Panc1 (cell line): Measurements from ENCODE around the gene FSTL4. TPM values are rescaled to one million over a fixed set of nuclear protein-coding genes. Genes with fewer than 3 reads are reported as not detected.

Experiments used
- ATAC-seq: fragments of 200-7000 bp; cut with Tn5 transposase; 2 replicates; pipeline ENCODE4 v1.9.1; 2020; ENCODE audit warnings: mild to moderate bottlenecking, moderate library complexity
- BruUV-seq: library from RNA; stranded (reverse); fragments of 400-500 nt; replicated peaks from 2 replicates; lab custom pipeline; 2021; lab: Mats Ljungman, UMichigan
- CTCF ChIA-PET: fragments of 300-600 bp; sonication (Branson Sonifier 250); formaldehyde crosslinking; loops from one replicate; lab custom pipeline; 2022; ENCODE audit warnings: antibody characterized with exemption; lab: Charles Lee
- POLR2A ChIA-PET: fragments of 300-600 bp; sonication (Branson Sonifier 250); formaldehyde crosslinking; loops from one replicate; lab custom pipeline; 2022; ENCODE audit warnings: antibody characterized with exemption; lab: Charles Lee
- DNase-seq: peaks from one replicate; pipeline ENCODE4 v3.0.0-alpha.2; 2010; ENCODE audit warnings: low read depth, low spot score
- H3K27ac ChIP-seq: 2 replicates; pipeline ENCODE4 v1.5.1; 2011; ENCODE audit warnings: mild to moderate bottlenecking, low read length, inconsistent platforms
- H3K27me3 ChIP-seq: fragments of 200-500 bp; sonication (Bioruptor generic); 2 replicates; pipeline ENCODE4 v1.6.0; 2014; ENCODE audit warnings: low read length, inconsistent platforms; ENCODE audit not compliant: control insufficient read depth, insufficient read depth
- H3K36me3 ChIP-seq: fragments of 200-500 bp; sonication (Bioruptor generic); 2 replicates; pipeline ENCODE4 v1.5.1; 2014; ENCODE audit warnings: inconsistent platforms, mild to moderate bottlenecking, low read length, moderate library complexity; ENCODE audit not compliant: control insufficient read depth, insufficient read depth
- H3K4me1 ChIP-seq: 2 replicates; pipeline ENCODE4 v1.5.1; 2011; ENCODE audit warnings: inconsistent platforms, mild to moderate bottlenecking, low read length, moderate library complexity; ENCODE audit not compliant: control insufficient read depth, insufficient read depth
- H3K4me3 ChIP-seq, 2 experiments: 2 replicates each; pipeline ENCODE4 v1.5.1; 2011 to 2012; ENCODE audit warnings: low read depth in 2 of 2, low read length in 2 of 2, mild to moderate bottlenecking in 2 of 2, inconsistent platforms in 1 of 2, moderate library complexity in 1 of 2
- H3K9me3 ChIP-seq: fragments of 200-500 bp; sonication (Bioruptor generic); 2 replicates; pipeline ENCODE4 v1.5.1; 2014; ENCODE audit warnings: low read depth, mild to moderate bottlenecking, inconsistent platforms, low read length, moderate library complexity; ENCODE audit not compliant: control insufficient read depth, insufficient read depth
- POLR2AphosphoS5 ChIP-seq: IDR thresholded peaks from 2 replicates; pipeline ENCODE4 v1.6.1; 2012; ENCODE audit warnings: mild to moderate bottlenecking, low read depth, low read length, moderate library complexity
- SIN3A ChIP-seq: IDR thresholded peaks from 2 replicates; pipeline ENCODE4 v1.6.1; 2012; ENCODE audit warnings: low read depth, mild to moderate bottlenecking, low read length, moderate library complexity, borderline replicate concordance; ENCODE audit not compliant: insufficient read depth
- TCF7L2 ChIP-seq: IDR thresholded peaks from 2 replicates; pipeline ENCODE4 v1.6.1; 2011; ENCODE audit warnings: mild to moderate bottlenecking, low read depth, low read length, inconsistent platforms
- in situ Hi-C: cut with HindIII; loops from 2 replicates; pipeline ENCODE4 v1.10.0; 2016; ENCODE audit warnings: low sequenced_read_pairs, low pct_unique_long_range_greater_than_20kb
- intact Hi-C: fragments of 100-400 bp; cut with micrococcal nuclease; formaldehyde crosslinking; loops from one replicate; pipeline ENCODE4 v1.10.0; 2022; ENCODE audit not compliant: unreplicated experiment
- total RNA-seq: library from RNA; stranded (reverse); gene quantifications from one replicate; pipeline ENCODE4 v1.2.1, GENCODE V29; 2021; ENCODE audit not compliant: unreplicated experiment
- TF ChIP-seq, protein P1 (sequence below), 2 experiments: IDR thresholded peaks; 2 replicates each; pipeline ENCODE4 v1.6.1; 2011 to 2012; ENCODE audit warnings: low read depth in 2 of 2, control low read depth in 1 of 2, low read length in 1 of 2, mild to moderate bottlenecking in 1 of 2, moderate library complexity in 1 of 2; ENCODE audit not compliant: insufficient read depth in 1 of 2
- TF ChIP-seq, protein P2 (sequence below): fragments of 450-650 bp; IDR thresholded peaks from 2 replicates; pipeline ENCODE4 v1.5.1; 2017; ENCODE audit warnings: mild to moderate bottlenecking

The FSTL4 gene
- total RNA-seq, 1 experiment from 2014 or later, result 0.18 TPM

DNA sequence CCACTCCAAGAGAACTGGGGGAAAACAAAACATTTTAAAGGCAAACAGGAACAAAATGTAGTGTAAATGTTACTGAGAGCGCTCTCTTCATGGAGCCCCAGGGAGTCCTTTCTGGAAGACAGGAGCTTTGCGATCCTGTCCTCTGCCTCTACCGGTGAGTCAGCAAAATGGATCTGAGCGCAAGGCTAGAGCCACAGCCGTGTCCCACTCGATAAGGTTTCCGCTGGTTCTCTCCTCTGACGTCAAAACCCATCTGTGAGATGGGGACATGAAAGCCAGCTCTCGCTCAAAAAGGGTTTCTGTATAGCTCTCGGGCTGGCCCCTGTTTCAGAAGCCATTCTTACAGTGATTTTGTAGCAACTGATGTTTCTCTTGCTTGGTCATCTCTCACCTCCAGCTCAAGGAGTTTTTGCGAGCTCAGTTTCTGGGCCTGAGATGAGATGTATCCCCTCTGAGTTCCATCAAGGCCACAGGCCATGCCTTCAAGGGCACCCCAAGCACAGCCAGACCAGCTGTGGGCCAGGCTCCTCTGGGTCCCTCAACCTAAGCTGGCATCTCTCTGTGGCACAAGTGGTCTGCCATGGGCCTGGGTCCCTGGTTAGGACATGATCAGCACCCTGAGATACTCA, 101.6 kb downstream of the FSTL4 start:
- BruUV-seq, result no TSS peak
- CTCF ChIA-PET, result no interaction called here
- Histone ChIP-seq H3K36me3 (no peaks in the 10 kb centered on the region), H3K27me3 (peaks cover 3% of the 10 kb centered on the region; the same call in 1 of the 2 replicates), H3K9me3 (no peaks in the 10 kb centered on the region), H3K4me1 (no peaks in the 10 kb centered on the region), H3K27ac (no peak overlapping the region), H3K4me3 (no peak overlapping the region)
- TF ChIP-seq, protein P1, sequence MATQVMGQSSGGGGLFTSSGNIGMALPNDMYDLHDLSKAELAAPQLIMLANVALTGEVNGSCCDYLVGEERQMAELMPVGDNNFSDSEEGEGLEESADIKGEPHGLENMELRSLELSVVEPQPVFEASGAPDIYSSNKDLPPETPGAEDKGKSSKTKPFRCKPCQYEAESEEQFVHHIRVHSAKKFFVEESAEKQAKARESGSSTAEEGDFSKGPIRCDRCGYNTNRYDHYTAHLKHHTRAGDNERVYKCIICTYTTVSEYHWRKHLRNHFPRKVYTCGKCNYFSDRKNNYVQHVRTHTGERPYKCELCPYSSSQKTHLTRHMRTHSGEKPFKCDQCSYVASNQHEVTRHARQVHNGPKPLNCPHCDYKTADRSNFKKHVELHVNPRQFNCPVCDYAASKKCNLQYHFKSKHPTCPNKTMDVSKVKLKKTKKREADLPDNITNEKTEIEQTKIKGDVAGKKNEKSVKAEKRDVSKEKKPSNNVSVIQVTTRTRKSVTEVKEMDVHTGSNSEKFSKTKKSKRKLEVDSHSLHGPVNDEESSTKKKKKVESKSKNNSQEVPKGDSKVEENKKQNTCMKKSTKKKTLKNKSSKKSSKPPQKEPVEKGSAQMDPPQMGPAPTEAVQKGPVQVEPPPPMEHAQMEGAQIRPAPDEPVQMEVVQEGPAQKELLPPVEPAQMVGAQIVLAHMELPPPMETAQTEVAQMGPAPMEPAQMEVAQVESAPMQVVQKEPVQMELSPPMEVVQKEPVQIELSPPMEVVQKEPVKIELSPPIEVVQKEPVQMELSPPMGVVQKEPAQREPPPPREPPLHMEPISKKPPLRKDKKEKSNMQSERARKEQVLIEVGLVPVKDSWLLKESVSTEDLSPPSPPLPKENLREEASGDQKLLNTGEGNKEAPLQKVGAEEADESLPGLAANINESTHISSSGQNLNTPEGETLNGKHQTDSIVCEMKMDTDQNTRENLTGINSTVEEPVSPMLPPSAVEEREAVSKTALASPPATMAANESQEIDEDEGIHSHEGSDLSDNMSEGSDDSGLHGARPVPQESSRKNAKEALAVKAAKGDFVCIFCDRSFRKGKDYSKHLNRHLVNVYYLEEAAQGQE (IDR thresholded peaks at IDR 0.05; ENCODE audit: insufficient read depth in 1 of 2, low read depth in 2 of 2, low read length in 1 of 2), result no peak
- TF ChIP-seq SIN3A, result no peak
- TF ChIP-seq, protein P2, sequence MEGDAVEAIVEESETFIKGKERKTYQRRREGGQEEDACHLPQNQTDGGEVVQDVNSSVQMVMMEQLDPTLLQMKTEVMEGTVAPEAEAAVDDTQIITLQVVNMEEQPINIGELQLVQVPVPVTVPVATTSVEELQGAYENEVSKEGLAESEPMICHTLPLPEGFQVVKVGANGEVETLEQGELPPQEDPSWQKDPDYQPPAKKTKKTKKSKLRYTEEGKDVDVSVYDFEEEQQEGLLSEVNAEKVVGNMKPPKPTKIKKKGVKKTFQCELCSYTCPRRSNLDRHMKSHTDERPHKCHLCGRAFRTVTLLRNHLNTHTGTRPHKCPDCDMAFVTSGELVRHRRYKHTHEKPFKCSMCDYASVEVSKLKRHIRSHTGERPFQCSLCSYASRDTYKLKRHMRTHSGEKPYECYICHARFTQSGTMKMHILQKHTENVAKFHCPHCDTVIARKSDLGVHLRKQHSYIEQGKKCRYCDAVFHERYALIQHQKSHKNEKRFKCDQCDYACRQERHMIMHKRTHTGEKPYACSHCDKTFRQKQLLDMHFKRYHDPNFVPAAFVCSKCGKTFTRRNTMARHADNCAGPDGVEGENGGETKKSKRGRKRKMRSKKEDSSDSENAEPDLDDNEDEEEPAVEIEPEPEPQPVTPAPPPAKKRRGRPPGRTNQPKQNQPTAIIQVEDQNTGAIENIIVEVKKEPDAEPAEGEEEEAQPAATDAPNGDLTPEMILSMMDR, result no peak
- TF ChIP-seq POLR2AphosphoS5, result no peak
- TF ChIP-seq TCF7L2, result no peak
- DNase-seq, result no peak
- intact Hi-C loops (no loop called here), in situ Hi-C loops (no loop called here)
- no peak for ATAC-seq
- POLR2A ChIA-PET, result no interaction called here

DNA sequence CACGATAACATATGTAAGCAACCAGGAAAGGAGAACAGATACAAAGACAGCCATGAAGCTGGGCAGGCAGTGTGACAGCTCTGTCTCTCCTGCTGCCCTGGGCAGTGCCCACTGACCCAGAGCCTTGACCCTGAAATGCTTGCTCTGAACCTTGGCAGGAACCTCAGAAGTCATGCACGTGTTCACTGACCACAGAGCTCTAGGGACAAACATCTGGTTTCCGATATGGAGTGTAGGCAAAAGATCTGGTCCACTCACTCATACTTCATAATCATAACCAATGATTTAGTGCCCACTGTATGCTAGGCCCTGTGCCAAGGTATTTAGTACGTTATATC, 102.6 kb downstream of the FSTL4 start:
- TF ChIP-seq, protein P2, result no peak
- Histone ChIP-seq H3K9me3 (no peaks in the 10 kb centered on the region), H3K27me3 (peaks cover 3% of the 10 kb centered on the region; the same call in 1 of the 2 replicates), H3K36me3 (no peaks in the 10 kb centered on the region), H3K4me1 (no peaks in the 10 kb centered on the region), H3K27ac (no peak overlapping the region), H3K4me3 (no peak overlapping the region)
- DNase-seq (no peak), ATAC-seq (no peak)
- ChIA-PET POLR2A (interaction anchor here (0.6 kb wide), 1 partner anchor 31 kb away, joined by 12 read pairs; no protein-coding TSS in a partner anchor), CTCF (no interaction called here)
- no TSS peak for BruUV-seq
- in situ Hi-C loops (no loop called here), intact Hi-C loops (no loop called here)
